Measurements from ENCODE around the gene NXF3. TPM values are rescaled to one million over a fixed set of nuclear protein-coding genes. Genes with fewer than 3 reads are reported as not detected.
"Not testable (repeated sequence)": the region's sequence is repeated elsewhere in the genome, so short reads cannot be mapped to it uniquely, and the experiment has no call there.

NXF3 gene
- total RNA-seq, 1 experiment from 2014 or later: not detected

DNA sequence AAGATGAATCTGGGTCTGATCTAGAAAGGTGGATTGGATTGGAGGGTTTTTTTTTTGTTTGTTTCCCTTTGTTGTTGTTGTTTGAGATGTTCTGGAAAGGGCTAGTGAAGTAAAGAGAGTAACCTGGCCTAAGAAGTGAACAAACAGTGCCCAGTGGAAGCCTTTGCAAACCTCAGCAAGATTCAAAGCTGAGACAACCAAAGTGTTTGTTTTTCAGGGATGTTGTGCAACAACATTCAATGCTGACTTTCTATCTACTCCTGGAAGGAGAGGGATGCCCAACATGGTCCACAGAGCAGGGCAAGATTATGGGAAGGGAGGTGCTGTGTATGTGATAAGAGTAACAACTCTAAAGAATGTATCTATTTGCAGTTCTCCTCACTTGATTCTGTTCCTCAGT is 40.3 kb downstream of the NXF3 start:
- Mint-ChIP-seq H3K4me3 (no peak overlapping the region), H3K36me3 (no peaks in the 10 kb centered on the region), H3K27ac (no peak overlapping the region), H3K9me3 (no peaks in the 10 kb centered on the region), H3K27me3 (ENCODE audit: low read depth) (no peaks in the 10 kb centered on the region), H3K4me1 (peaks cover 8% of the 10 kb centered on the region)
- ChIA-PET POLR2A (no interaction called here), CTCF (no interaction called here)
- TF ChIP-seq ATF3 (CRISPR knock-in tag; conservative IDR thresholded peaks at IDR 0.05): no peak
- no peak for ATAC-seq
- no peak for DNase-seq (ENCODE audit: low spot score)

DNA sequence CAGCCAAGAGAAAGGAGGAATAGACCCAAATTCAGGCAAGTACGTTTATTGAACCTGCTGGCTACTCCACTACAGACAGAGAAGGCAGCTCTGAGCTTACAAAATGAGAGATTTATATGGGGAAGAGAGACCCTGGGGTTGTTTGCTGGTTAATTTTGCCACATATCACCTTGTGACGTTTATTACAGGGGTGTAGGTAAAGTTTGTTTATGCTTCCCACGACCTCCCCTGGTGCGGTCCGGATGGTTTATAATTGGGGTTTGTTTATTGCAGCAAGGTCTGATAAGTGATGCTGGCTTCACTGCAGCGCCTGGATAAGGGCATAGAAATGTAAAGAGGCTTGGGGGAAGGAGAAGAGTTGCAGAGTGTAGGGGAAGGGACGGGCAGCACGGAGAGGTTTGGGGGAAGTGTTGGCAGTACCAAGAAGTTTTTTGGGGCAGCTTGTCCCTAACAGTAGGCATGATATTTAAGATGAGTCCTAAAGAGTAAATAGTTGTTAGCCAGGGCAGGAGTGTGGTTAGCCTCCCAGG is 41.6 kb downstream of the NXF3 start:
- Mint-ChIP-seq H3K36me3 (no peaks in the 10 kb centered on the region), H3K27me3 (ENCODE audit: low read depth) (no peaks in the 10 kb centered on the region), H3K27ac (no peak overlapping the region), H3K4me1 (peaks cover 8% of the 10 kb centered on the region), H3K9me3 (peaks cover 10% of the 10 kb centered on the region), H3K4me3 (peak overlapping the region; percentile 26)
- ATAC-seq (peak; percentile 71), DNase-seq (ENCODE audit: low spot score) (no peak)
- CTCF ChIA-PET: no interaction called here
- no peak for TF ChIP-seq ZNF232 (CRISPR knock-in tag; IDR thresholded peaks at IDR 0.05)
- TF ChIP-seq STAT6 (CRISPR knock-in tag; conservative IDR thresholded peaks at IDR 0.05; ENCODE audit: low read depth): no peak
- TF ChIP-seq CTCF (IDR thresholded peaks at IDR 0.05): no peak
- no peak for TF ChIP-seq NFATC4 (CRISPR knock-in tag; IDR thresholded peaks at IDR 0.05)
- TF ChIP-seq, protein P1, sequence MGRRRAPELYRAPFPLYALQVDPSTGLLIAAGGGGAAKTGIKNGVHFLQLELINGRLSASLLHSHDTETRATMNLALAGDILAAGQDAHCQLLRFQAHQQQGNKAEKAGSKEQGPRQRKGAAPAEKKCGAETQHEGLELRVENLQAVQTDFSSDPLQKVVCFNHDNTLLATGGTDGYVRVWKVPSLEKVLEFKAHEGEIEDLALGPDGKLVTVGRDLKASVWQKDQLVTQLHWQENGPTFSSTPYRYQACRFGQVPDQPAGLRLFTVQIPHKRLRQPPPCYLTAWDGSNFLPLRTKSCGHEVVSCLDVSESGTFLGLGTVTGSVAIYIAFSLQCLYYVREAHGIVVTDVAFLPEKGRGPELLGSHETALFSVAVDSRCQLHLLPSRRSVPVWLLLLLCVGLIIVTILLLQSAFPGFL (CRISPR knock-in tag; IDR thresholded peaks at IDR 0.05; ENCODE audit: borderline replicate concordance): no peak
- TF ChIP-seq TEAD1 (CRISPR knock-in tag; IDR thresholded peaks at IDR 0.05): no peak
- TF ChIP-seq EMX1 (CRISPR knock-in tag; IDR thresholded peaks at IDR 0.05): no peak
- no peak for TF ChIP-seq TEAD4 (CRISPR knock-in tag; IDR thresholded peaks at IDR 0.05)
- TF ChIP-seq, protein P2, sequence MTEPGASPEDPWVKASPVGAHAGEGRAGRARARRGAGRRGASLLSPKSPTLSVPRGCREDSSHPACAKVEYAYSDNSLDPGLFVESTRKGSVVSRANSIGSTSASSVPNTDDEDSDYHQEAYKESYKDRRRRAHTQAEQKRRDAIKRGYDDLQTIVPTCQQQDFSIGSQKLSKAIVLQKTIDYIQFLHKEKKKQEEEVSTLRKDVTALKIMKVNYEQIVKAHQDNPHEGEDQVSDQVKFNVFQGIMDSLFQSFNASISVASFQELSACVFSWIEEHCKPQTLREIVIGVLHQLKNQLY (CRISPR knock-in tag; IDR thresholded peaks at IDR 0.05): no peak
- TF ChIP-seq ATF1 (CRISPR knock-in tag; IDR thresholded peaks at IDR 0.05): no peak
- no peak for TF ChIP-seq PRRX2 (CRISPR knock-in tag; IDR thresholded peaks at IDR 0.05)
- TF ChIP-seq ERG (CRISPR knock-in tag; IDR thresholded peaks at IDR 0.05): no peak
- no peak for TF ChIP-seq ZNF396 (CRISPR knock-in tag; IDR thresholded peaks at IDR 0.05; ENCODE audit: borderline replicate concordance)
- no peak for TF ChIP-seq MXD4 (CRISPR knock-in tag; IDR thresholded peaks at IDR 0.05; ENCODE audit: borderline replicate concordance)
- TF ChIP-seq SMAD4 (CRISPR knock-in tag; IDR thresholded peaks at IDR 0.05): no peak
- no peak for TF ChIP-seq JUN (CRISPR knock-in tag; IDR thresholded peaks at IDR 0.05)
- TF ChIP-seq GRHL2 (CRISPR knock-in tag; IDR thresholded peaks at IDR 0.05; ENCODE audit: insufficient replicate concordance, severe bottlenecking): no peak
- TF ChIP-seq NR1H2 (CRISPR knock-in tag; IDR thresholded peaks at IDR 0.05): no peak
- TF ChIP-seq, protein P3, sequence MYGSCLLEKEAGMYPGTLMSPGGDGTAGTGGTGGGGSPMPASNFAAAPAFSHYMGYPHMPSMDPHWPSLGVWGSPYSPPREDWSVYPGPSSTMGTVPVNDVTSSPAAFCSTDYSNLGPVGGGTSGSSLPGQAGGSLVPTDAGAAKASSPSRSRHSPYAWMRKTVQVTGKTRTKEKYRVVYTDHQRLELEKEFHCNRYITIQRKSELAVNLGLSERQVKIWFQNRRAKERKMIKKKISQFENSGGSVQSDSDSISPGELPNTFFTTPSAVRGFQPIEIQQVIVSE (CRISPR knock-in tag; IDR thresholded peaks at IDR 0.05; ENCODE audit: borderline replicate concordance): no peak
- POLR2A ChIA-PET: no interaction called here

DNA sequence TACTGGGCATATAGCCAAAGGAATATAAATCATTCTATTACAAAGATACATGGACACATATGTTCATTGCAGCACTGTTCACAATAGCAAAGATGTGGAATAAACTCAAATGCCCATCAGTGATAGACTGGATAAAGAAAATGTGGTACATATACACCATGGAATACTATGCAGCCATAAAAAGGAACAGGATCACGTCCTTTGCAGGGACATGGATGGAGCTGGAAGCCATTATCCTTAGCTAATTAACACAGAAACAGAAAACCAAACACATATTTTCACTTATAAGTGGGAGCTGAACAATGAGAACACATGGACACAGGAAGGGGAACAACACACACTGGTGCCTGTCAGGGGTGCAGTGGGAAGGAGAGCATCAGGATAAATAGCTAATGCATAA is 59.6 kb downstream of the NXF3 start:
- H3K36me3 Mint-ChIP-seq; DNase-seq (ENCODE audit: low spot score); ATAC-seq; H3K27me3 Mint-ChIP-seq (ENCODE audit: low read depth); CTCF ChIA-PET; POLR2A ChIA-PET; H3K9me3 Mint-ChIP-seq; H3K4me1 Mint-ChIP-seq; H3K4me3 Mint-ChIP-seq; H3K27ac Mint-ChIP-seq: not testable (repeated sequence)

All from WTC11 (cell line).